ENCODE results near the gene ACTL7A. TPM values are rescaled to one million over a fixed set of nuclear protein-coding genes. Genes with fewer than 3 reads are reported as not detected.

ACTL7A gene
- total RNA-seq, 1 donor from 2014 or later = not detected

DNA sequence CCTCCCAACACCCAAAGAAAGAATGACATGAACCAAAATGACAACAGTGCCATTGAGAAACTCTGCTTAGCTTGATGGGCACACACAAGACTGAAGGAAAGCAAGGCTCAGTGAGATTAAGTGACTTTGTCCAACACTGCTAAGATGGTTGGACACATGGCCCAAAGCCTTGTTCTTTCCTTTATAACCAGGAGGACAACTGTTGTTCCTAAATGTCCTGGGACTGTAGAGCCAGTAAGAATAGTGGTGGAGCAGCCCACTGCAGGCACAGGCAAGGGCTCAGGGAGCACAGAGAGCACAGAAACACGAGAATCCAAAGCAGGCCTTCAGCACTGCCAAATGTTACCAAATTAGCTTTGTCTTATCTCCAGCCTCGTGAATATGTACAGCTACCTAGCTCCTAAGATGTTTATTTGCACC lies 3.9 kb downstream of the ACTL7A start:
- TF ChIP-seq, protein P1, sequence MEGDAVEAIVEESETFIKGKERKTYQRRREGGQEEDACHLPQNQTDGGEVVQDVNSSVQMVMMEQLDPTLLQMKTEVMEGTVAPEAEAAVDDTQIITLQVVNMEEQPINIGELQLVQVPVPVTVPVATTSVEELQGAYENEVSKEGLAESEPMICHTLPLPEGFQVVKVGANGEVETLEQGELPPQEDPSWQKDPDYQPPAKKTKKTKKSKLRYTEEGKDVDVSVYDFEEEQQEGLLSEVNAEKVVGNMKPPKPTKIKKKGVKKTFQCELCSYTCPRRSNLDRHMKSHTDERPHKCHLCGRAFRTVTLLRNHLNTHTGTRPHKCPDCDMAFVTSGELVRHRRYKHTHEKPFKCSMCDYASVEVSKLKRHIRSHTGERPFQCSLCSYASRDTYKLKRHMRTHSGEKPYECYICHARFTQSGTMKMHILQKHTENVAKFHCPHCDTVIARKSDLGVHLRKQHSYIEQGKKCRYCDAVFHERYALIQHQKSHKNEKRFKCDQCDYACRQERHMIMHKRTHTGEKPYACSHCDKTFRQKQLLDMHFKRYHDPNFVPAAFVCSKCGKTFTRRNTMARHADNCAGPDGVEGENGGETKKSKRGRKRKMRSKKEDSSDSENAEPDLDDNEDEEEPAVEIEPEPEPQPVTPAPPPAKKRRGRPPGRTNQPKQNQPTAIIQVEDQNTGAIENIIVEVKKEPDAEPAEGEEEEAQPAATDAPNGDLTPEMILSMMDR (IDR thresholded peaks at IDR 0.05) = no peak
- no peaks in the 10 kb centered on the region for H3K27me3 Mint-ChIP-seq
- H3K36me3 Mint-ChIP-seq (ENCODE audit: low read depth) = peaks cover 34% of the 10 kb centered on the region
- no peak overlapping the region for H3K27ac Mint-ChIP-seq
- no peak overlapping the region for H3K4me3 Mint-ChIP-seq
- no peaks in the 10 kb centered on the region for H3K9me3 Mint-ChIP-seq
- CTCF ChIA-PET = no interaction called here
- no peaks in the 10 kb centered on the region for H3K4me1 Mint-ChIP-seq
- intact Hi-C loops (cut with micrococcal nuclease) = no loop called here
- DNase-seq (no peak), ATAC-seq (ENCODE audit: low read depth) (no peak)
- POLR2A ChIA-PET = no interaction called here

DNA sequence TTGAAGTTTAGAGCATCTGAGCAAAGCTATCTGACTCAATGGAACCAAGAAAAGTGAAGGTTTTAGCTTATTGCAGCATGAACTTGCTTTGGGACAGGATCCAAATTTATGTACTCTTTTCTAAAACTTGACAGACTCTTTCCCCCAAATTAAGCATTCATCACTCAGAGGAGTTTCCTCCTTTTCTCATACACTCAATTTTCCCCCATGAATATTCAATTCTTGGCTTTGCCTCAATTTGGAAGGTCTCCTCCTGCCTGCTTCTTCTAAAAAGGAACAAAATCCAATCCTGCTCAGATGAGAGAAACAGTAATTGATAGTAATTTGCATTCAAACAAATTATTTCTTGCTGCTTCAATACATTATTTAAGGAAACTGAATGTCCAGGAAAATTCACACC lies 5.0 kb downstream of the ACTL7A start:
- H3K27me3 Mint-ChIP-seq = no peaks in the 10 kb centered on the region

DNA sequence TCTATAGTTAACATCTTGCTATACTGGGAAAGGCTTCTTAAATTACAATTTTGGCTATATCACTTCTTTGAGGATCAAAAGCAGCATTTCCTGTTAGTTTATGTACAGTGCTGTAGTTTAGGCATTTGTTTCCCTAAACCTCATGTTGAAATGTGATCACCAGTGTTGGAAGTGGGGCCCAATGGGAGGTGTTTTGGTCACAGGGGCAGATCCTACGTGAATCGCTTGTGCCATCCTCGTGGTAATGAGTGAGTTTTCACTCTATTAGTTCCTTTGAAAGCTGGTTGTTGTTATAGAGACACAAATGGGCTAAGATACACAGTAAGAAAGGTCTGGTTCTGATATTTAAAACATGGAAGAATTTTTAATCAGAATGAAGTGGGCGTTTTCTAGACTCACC lies 5.8 kb downstream of the ACTL7A start:
- DNase-seq = no peak
- H3K27ac Mint-ChIP-seq = no peak overlapping the region
- peaks cover 49% of the 10 kb centered on the region for H3K36me3 Mint-ChIP-seq (ENCODE audit: low read depth)
- ChIA-PET POLR2A (no interaction called here), CTCF (no interaction called here)
- H3K4me3 Mint-ChIP-seq = no peak overlapping the region
- no peaks in the 10 kb centered on the region for H3K9me3 Mint-ChIP-seq
- no peak for ATAC-seq (ENCODE audit: low read depth)
- H3K4me1 Mint-ChIP-seq = no peaks in the 10 kb centered on the region
- no peaks in the 10 kb centered on the region for H3K27me3 Mint-ChIP-seq
- intact Hi-C loops (cut with micrococcal nuclease) = no loop called here
- TF ChIP-seq, protein P1 (IDR thresholded peaks at IDR 0.05) = no peak

More for the DNA sequence above, 5.0 kb downstream of the ACTL7A start:
- ChIA-PET CTCF (no interaction called here), POLR2A (no interaction called here)
- intact Hi-C loops (cut with micrococcal nuclease) = no loop called here
- no peak for ATAC-seq (ENCODE audit: low read depth)
- Mint-ChIP-seq H3K27ac (no peak overlapping the region), H3K4me3 (no peak overlapping the region), H3K9me3 (no peaks in the 10 kb centered on the region), H3K4me1 (no peaks in the 10 kb centered on the region), H3K36me3 (ENCODE audit: low read depth) (peaks cover 44% of the 10 kb centered on the region)
- TF ChIP-seq, protein P1 (IDR thresholded peaks at IDR 0.05) = no peak
- no peak for DNase-seq

DNA sequence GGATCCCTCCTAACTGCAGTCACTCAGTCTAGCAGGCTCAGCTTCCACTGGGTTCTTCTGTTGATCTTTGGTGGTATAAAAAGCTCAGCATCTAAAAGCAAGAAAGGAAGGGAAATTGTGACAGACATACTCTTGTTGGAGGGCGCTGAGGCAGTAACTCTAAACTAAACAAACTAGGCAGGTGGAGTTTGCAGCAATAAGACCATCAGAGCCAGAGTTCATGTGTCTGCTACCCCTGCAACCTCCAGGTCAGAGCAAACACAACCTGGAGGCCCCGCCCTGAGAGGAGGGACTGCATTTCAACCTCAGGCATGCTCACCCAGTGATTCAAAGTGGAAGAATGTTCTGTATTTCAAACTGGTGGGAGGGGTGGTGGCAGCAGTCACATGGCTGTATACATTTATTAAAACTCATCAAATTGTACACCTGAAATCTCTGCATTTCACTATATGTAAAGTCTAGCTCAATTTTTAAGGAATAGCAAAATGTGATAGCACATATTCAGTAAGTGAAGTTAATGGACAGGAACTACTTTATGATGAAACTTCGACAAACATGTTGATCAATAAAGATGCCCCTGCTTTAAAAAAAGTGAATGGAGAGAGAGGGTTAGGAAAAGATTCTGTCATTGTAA lies 7.1 kb downstream of the ACTL7A start:
- no peaks in the 10 kb centered on the region for H3K27me3 Mint-ChIP-seq
- no peak overlapping the region for H3K27ac Mint-ChIP-seq
- TF ChIP-seq, protein P1 (IDR thresholded peaks at IDR 0.05) = no peak
- ChIA-PET CTCF (no interaction called here), POLR2A (no interaction called here)
- no peak for ATAC-seq (ENCODE audit: low read depth)
- intact Hi-C loops (cut with micrococcal nuclease) = no loop called here
- H3K4me1 Mint-ChIP-seq = no peaks in the 10 kb centered on the region
- no peak overlapping the region for H3K4me3 Mint-ChIP-seq
- no peak for DNase-seq
- no peaks in the 10 kb centered on the region for H3K9me3 Mint-ChIP-seq
- H3K36me3 Mint-ChIP-seq (ENCODE audit: low read depth) = peaks cover 63% of the 10 kb centered on the region

DNA sequence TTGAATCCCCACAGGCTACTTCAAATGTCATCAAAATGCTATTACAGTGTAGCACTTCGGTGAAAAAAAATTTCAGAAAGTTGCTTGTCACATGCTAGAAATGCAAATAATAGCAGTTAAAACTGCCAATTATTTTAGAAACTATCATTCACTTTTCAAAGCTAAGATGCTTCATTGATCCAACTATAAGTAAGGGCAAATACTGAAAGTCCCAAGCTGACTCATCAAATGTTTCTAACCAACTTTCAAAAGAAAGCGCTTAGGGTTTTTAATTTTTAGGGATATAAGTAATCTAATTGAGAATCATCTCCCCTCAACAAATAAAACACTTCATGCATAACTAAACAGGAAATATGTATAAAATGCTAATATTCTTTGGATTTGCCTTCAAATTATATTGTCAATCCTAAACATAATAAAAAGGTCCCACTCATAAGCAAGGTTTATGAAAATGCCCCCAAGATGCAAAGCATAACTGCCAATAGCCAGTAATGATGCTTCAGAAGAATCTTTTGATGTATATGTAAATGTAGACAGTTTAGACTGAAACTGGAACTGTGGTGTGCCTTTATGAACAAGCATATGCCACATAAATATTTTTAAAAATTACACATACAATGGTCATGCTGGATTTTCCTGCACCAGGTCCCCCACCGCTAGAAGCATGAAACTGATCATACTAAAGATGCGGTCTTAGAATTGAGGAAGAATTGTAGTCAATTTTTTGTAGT lies 12.2 kb downstream of the ACTL7A start:
- no peaks in the 10 kb centered on the region for H3K9me3 Mint-ChIP-seq
- no peaks in the 10 kb centered on the region for H3K4me1 Mint-ChIP-seq
- CTCF ChIA-PET = no interaction called here
- ATAC-seq (ENCODE audit: low read depth) = no peak
- POLR2A ChIA-PET = no interaction called here
- no peaks in the 10 kb centered on the region for H3K27me3 Mint-ChIP-seq
- no peak for DNase-seq
- TF ChIP-seq, protein P1 (IDR thresholded peaks at IDR 0.05) = no peak
- H3K36me3 Mint-ChIP-seq (ENCODE audit: low read depth) = peaks cover 88% of the 10 kb centered on the region
- H3K27ac Mint-ChIP-seq = no peak overlapping the region
- no peak overlapping the region for H3K4me3 Mint-ChIP-seq
- intact Hi-C loops (cut with micrococcal nuclease) = no loop called here

Data from activated B cell treated with CpG ODN at 0.5 μM for 24 hours (primary cell).